ENCODE measurements around the gene DDB1. TPM values are rescaled to one million over a fixed set of nuclear protein-coding genes. Genes with fewer than 3 reads are reported as not detected.

Gene DDB1
- total RNA-seq, 1 donor = 335 TPM

DNA sequence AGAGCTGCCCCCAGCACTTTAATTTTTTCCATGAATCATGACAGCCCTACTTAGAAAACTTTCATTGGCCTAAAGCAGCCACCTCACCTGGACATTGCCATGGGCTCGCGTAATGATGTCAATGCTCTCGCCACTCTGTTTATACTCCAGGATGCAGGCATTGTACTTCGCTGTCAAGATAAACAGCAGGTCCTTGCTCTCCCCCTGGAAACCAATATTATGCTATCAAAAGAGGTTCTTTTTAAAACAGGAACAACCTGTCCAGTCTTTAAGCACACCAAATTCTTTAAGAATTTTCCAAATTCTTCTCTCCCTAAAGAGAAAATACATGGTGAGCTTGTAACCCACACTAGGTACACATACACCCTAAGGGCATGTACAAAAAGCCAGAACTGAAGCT is 3.0 kb downstream of the DDB1 start:
- no peak for DNase-seq (ENCODE audit: low read depth)
- no peak overlapping the region for H3K4me3 ChIP-seq (ENCODE audit: low read depth, low read length)
- TF ChIP-seq, protein P1, sequence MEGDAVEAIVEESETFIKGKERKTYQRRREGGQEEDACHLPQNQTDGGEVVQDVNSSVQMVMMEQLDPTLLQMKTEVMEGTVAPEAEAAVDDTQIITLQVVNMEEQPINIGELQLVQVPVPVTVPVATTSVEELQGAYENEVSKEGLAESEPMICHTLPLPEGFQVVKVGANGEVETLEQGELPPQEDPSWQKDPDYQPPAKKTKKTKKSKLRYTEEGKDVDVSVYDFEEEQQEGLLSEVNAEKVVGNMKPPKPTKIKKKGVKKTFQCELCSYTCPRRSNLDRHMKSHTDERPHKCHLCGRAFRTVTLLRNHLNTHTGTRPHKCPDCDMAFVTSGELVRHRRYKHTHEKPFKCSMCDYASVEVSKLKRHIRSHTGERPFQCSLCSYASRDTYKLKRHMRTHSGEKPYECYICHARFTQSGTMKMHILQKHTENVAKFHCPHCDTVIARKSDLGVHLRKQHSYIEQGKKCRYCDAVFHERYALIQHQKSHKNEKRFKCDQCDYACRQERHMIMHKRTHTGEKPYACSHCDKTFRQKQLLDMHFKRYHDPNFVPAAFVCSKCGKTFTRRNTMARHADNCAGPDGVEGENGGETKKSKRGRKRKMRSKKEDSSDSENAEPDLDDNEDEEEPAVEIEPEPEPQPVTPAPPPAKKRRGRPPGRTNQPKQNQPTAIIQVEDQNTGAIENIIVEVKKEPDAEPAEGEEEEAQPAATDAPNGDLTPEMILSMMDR (IDR thresholded peaks at IDR 0.05; ENCODE audit: insufficient read depth, low read depth, low read length) = no peak

DNA sequence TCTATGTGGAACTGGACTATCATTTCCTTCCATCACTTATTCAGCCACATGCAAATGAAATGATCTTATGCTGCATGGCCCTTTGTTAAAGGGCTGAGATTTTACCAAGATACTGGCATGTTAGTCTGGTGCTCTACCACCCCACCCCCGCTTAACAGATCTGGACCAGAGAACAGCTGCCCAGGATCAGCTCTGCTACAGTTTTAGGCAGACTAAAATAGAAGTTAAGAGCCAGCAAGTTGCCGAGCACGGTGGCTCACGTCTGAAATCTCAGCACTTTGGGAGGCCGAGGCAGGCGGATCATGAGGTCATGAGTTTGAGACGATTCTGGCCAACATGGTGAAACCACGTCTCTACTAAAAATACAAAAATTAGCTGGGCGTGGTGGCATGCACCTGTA is 4.6 kb downstream of the DDB1 start:
- TF ChIP-seq, protein P1 (IDR thresholded peaks at IDR 0.05; ENCODE audit: insufficient read depth, low read depth, low read length) = no peak
- H3K4me3 ChIP-seq (ENCODE audit: low read depth, low read length) = no peak overlapping the region
- no peak for DNase-seq (ENCODE audit: low read depth)

DNA sequence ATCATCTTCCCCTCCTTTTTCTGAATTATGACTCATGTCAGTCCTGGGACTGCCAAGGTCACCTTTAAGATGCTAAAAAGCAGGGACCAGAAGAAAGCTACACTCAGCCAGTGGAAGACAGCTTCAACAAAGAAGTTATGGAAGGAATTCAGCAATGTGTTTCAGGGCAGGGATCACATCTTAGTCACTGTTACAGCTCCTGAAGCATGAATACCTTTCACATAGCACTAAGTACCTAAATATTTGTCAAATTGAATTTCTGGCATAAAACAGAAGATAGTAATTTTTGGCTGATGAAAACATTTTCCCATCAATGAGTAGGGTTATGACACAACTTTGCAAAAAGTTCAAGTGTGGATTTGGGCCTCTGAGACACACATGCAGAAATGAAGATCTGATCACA is 5.2 kb downstream of the DDB1 start:
- TF ChIP-seq, protein P1 (IDR thresholded peaks at IDR 0.05; ENCODE audit: insufficient read depth, low read depth, low read length) = no peak
- peak; percentile 23 for DNase-seq (ENCODE audit: low read depth)
- H3K4me3 ChIP-seq (ENCODE audit: low read depth, low read length) = no peak overlapping the region

DNA sequence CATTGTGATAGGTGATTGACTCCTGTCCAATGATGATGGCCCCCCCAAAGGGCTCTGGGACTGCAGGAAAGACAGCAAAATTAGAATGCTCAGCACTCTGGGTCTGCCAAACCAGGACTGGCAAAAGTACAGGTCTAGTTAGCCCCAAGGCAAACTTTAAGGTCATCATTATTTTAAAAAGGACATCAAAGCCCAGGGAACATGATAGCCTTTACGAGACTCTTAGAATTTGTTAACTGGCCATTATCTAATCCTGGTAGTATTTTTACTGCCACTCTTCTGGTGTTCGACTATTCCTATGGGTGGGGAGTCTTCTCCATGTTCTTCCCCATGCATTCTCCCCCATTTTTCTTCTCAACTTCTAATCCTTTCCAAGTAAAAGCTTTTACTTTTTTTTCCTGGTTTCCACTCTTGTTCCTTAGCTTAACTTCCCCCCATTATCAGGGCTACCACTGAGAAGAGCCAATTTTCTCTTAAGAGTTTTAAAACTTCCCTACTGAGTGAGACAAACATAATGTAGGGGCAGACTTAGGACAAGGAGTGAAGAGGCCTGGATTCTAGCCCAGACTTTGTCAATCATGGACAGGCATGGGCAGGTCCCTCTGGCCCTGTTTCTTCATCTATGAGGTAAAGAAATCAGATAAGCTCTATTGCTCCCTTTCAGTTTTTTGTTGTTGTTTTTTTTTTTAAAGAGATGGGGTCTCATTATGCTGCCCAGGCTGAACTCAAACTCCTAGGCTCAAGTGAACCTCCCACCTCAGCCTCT is 7.1 kb downstream of the DDB1 start:
- TF ChIP-seq, protein P1 (IDR thresholded peaks at IDR 0.05; ENCODE audit: insufficient read depth, low read depth, low read length) = no peak
- DNase-seq (ENCODE audit: low read depth) = no peak
- no peak overlapping the region for H3K4me3 ChIP-seq (ENCODE audit: low read depth, low read length)

DNA sequence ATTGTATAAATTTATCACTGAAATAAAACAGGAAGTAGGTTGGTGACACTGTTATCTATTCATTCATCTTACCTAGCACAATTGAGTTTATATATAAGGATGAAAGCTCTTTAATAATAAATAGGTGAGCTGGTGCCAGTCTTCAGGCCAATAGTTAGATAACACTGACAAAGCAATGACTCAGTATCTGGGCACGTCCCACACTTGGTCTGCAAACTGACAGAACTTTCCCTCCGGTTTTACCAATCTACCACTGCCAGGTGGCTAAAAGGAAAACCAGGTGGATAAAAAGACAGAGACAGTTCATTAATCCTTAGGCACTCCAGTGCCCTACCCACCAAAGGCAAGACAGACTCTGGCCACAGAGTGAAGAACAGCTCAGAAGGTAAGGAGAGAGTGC is 17.6 kb downstream of the DDB1 start:
- H3K4me3 ChIP-seq (ENCODE audit: low read depth, low read length) = no peak overlapping the region
- TF ChIP-seq, protein P1 (IDR thresholded peaks at IDR 0.05; ENCODE audit: insufficient read depth, low read depth, low read length) = no peak
- DNase-seq (ENCODE audit: low read depth) = no peak

DNA sequence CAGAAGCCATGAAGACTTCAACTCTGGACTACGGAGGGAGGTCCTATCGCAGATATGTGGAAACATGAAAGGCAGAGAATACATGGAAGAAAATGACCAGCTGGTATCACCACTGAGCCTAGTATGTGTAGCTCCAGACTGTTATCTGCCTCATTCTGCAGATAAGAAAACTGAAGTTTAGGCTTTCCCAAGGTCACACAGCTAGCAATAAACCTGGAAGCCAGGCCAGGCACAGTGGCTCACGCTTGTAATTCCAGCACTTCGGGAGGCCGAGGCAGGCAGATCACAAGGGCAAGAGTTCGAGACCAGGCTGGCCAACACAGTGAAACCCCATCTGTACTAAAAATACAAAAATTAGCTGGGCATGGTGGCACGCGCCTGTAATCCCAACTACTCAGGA is 22.2 kb downstream of the DDB1 start:
- no peak overlapping the region for H3K4me3 ChIP-seq (ENCODE audit: low read depth, low read length)
- TF ChIP-seq, protein P1 (IDR thresholded peaks at IDR 0.05; ENCODE audit: insufficient read depth, low read depth, low read length) = no peak
- DNase-seq (ENCODE audit: low read depth) = no peak

DNA sequence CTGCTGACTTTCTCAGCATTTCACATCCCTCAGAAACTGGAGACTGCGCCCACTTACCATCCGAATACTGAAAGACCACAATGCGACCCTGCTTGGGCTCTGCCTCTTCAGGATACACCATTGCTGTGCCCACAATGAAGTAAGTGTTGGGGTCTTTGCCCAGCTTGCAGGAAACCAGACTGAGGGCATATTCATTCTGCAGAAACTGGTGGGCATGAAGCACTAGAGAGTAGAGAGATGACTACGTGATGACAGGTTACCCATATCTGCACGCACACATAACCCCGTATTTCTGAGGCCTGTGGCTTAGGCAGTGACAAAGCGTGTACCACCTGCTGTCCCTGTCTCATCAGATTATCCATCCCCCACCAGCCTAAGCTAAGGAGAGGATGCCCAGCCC is 23.2 kb downstream of the DDB1 start:
- no peak overlapping the region for H3K4me3 ChIP-seq (ENCODE audit: low read depth, low read length)
- no peak for DNase-seq (ENCODE audit: low read depth)
- TF ChIP-seq, protein P1 (IDR thresholded peaks at IDR 0.05; ENCODE audit: insufficient read depth, low read depth, low read length) = no peak

Measured in fibroblast of villous mesenchyme (primary cell).